Measurements from ENCODE around the gene MACROD2. TPM values are rescaled to one million over a fixed set of nuclear protein-coding genes. Genes with fewer than 3 reads are reported as not detected.

Gene MACROD2
- total and polyA plus RNA-seq, 11 donors: 0.54 to 5.4 (median 2.4) TPM

DNA sequence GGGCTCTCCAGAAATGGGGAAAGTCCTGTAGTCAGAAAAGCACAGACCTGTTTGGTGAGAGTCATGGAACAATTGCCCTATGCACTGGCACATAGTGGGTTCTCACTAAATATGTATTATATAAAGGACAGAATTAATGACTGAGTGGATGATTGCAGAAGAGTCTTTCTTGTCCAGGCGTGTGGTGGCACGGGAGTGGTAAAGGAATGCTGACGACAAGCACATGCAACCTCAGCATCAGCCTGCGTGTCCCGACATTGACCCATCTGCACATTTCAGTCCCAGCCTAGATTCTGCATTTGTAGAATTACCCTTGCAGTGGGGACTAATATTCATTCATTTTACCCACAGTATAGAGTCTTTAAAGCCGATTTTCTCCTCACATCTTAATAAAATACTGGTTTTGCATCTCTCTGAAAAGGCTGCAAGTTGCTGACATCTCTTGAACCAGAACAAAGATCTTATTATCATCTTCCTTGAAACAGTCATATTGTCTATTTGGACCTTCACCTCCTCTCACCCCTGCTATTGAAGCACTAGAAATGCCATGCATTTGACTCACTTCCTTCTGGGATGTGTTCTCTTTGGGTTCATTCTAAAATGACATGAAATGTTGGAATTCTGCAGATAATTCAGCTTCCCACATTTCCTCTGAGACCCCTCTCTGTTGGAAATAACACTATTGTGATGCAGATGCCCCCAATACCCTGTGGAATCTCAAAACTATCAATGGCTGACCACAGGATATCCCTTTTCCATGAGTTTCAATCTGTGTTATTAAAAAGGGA, 1225.7 kb downstream of the MACROD2 start:
- Histone ChIP-seq H3K4me1 (no peaks in the 10 kb centered on the region), H3K36me3 (no peaks in the 10 kb centered on the region), H3K27ac (no peak overlapping the region), H3K4me3 (no peak overlapping the region), H3K9me3 (no peaks in the 10 kb centered on the region), H3K27me3 (no peaks in the 10 kb centered on the region)
- 68 to 76% (median 70%) methylated on average over 6 of the region's 6 CpGs for WGBS, 4 donors
- DNase-seq: no peak
- ATAC-seq: no peak
- intact Hi-C loops (cut with DNase I): no loop called here
- TF ChIP-seq, protein P1, sequence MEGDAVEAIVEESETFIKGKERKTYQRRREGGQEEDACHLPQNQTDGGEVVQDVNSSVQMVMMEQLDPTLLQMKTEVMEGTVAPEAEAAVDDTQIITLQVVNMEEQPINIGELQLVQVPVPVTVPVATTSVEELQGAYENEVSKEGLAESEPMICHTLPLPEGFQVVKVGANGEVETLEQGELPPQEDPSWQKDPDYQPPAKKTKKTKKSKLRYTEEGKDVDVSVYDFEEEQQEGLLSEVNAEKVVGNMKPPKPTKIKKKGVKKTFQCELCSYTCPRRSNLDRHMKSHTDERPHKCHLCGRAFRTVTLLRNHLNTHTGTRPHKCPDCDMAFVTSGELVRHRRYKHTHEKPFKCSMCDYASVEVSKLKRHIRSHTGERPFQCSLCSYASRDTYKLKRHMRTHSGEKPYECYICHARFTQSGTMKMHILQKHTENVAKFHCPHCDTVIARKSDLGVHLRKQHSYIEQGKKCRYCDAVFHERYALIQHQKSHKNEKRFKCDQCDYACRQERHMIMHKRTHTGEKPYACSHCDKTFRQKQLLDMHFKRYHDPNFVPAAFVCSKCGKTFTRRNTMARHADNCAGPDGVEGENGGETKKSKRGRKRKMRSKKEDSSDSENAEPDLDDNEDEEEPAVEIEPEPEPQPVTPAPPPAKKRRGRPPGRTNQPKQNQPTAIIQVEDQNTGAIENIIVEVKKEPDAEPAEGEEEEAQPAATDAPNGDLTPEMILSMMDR (IDR thresholded peaks at IDR 0.05): no peak
- TF ChIP-seq POLR2A (IDR thresholded peaks at IDR 0.05): no peak

DNA sequence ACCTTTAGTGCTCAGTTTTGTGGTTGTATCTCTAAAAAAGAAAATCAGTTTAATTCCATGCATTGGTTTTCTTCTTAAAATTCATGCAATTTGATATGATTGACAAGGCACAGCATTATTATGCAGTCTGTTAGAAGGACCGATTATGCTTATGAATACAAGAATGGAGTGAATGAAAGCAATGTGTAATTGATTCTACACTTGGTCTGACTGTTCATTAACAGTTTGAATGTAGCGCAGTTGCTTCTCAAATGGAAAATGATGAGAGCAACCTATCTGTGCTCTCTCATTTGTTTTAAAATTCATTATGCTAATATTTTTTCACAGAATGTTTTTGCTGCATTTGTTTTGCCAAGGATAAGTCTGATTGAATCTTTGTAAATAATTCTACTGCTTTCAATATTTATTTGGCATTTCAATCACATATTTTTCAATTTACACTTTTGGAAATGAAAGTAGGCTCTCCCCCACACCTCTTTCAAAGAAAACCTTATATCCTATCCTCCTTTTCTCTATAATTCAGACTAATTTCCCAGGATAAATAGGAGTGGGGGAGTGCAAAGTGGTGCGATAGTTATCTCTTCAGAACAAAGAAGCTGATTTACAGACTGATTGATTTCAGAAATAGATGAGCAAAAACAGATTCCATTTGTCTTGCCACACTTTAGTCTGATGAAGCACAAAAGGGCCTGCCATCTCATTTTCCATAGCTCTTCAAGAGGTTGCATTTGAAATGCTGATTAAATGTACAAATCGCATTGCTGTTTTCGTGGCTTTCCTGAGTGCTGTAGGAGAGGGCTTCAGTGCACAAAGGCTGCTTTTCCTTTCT, 1227.4 kb downstream of the MACROD2 start:
- H3K9me3 ChIP-seq: no peaks in the 10 kb centered on the region
- H3K4me3 ChIP-seq: no peak overlapping the region
- H3K4me1 ChIP-seq: no peaks in the 10 kb centered on the region
- no peaks in the 10 kb centered on the region for H3K27me3 ChIP-seq
- intact Hi-C loops (cut with DNase I): no loop called here
- H3K36me3 ChIP-seq: no peaks in the 10 kb centered on the region
- no peak for ATAC-seq
- no peak overlapping the region for H3K27ac ChIP-seq
- WGBS, 4 donors: 63 to 69% (median 66%) methylated on average over 5 of the region's 5 CpGs
- no peak for TF ChIP-seq POLR2A (IDR thresholded peaks at IDR 0.05)
- TF ChIP-seq, protein P1 (IDR thresholded peaks at IDR 0.05): no peak
- DNase-seq: no peak

DNA sequence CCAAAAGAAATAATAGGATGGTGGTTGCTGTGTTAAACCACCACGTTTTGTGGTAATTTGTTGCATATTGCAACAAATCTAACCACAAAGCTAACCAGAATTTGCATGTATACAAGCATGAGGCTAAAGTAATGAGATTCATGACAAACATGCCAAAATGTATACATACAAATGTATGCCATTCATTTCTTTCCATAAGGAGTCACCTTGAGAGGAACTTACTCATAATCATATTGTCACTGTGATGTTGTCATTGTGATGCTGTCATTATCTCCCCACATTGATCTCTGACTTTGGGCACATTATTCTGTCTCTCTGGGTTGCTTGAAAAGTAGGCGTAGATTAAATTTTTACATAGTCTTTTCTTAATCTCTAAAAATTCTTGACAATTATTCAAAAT, 1228.9 kb downstream of the MACROD2 start:
- TF ChIP-seq POLR2A (IDR thresholded peaks at IDR 0.05): no peak
- TF ChIP-seq, protein P1 (IDR thresholded peaks at IDR 0.05): no peak
- Histone ChIP-seq H3K36me3 (no peaks in the 10 kb centered on the region), H3K4me1 (no peaks in the 10 kb centered on the region), H3K27ac (no peak overlapping the region), H3K9me3 (peaks cover 0 to 3% (median 0%) of the 10 kb centered on the region in 12 donors), H3K27me3 (no peaks in the 10 kb centered on the region), H3K4me3 (no peak overlapping the region)
- ATAC-seq: no peak
- 76 to 86% (median 79%) methylated on average over 2 of the region's 2 CpGs for WGBS, 4 donors
- intact Hi-C loops (cut with DNase I): no loop called here
- DNase-seq: no peak

DNA sequence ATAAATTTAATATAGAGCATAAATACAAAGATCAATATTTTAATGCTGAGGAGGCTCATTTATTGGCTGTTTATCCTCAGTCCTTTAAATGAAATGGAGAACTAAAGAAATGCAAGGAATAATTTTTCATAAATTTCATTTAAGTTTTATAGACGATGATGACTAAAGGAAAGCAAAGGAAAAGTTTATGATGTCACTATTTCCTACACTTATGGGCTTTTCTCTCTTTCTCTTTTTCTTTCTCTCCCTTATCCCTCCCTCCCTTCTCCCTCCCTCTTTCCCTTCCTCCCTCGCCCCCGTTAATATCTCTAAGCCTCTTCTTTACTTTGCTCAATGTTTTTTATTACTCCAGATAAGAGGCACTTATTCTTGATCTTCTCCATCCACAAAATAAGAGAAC, 1231.8 kb downstream of the MACROD2 start:
- Histone ChIP-seq H3K4me3 (no peak overlapping the region), H3K4me1 (no peaks in the 10 kb centered on the region), H3K27ac (no peak overlapping the region), H3K36me3 (no peaks in the 10 kb centered on the region), H3K27me3 (no peaks in the 10 kb centered on the region), H3K9me3 (peaks cover 0 to 5% (median 0%) of the 10 kb centered on the region in 12 donors)
- TF ChIP-seq, protein P1 (IDR thresholded peaks at IDR 0.05): no peak
- no peak for TF ChIP-seq POLR2A (IDR thresholded peaks at IDR 0.05)
- WGBS, 4 donors: 69 to 78% (median 71%) methylated on average over 3 of the region's 3 CpGs
- intact Hi-C loops (cut with DNase I): no loop called here
- ATAC-seq (no peak), DNase-seq (no peak)
